ENCODE results near the gene RIBC2. TPM values are rescaled to one million over a fixed set of nuclear protein-coding genes. Genes with fewer than 3 reads are reported as not detected.
A peak's percentile ranks its signal among the peaks of the same experiment; 100 is the strongest.
"Not testable (repeated sequence)": the region's sequence is repeated elsewhere in the genome, so short reads cannot be mapped to it uniquely, and the experiment has no call there.

Gene RIBC2
- total RNA-seq = 10 to 100 TPM in 1 of 4 donors, under 1 TPM in 1, not detected in 2; 0.85 to 47.0 TPM

GRCh38 chr22:45413368-45414211 lies at the start of gene RIBC2, which contains the start of gene SMC1B:
Gene RIBC2, plus strand, starts transcription at chr22:45413693. Its CDS starts 194 bp downstream, at chr22:45413887.
Gene SMC1B, minus strand, starts transcription at chr22:45413599. Its CDS starts 32 bp downstream, at chr22:45413567.
- Histone ChIP-seq H3K27ac (peak within 1 kb of the TSS in 1 of 4 donors; percentile 38), H3K9me3 (no peaks in the 10 kb centered on the region), H3K27me3 (no peaks in the 10 kb centered on the region), H3K4me3 (peak within 1 kb of the TSS; percentile 25 to 62 (median 45)), H3K36me3 (no peaks in the 10 kb centered on the region), H3K4me1 (peaks cover 0 to 14% (median 7%) of the 10 kb centered on the region in 4 donors)
- TF ChIP-seq, protein P1, sequence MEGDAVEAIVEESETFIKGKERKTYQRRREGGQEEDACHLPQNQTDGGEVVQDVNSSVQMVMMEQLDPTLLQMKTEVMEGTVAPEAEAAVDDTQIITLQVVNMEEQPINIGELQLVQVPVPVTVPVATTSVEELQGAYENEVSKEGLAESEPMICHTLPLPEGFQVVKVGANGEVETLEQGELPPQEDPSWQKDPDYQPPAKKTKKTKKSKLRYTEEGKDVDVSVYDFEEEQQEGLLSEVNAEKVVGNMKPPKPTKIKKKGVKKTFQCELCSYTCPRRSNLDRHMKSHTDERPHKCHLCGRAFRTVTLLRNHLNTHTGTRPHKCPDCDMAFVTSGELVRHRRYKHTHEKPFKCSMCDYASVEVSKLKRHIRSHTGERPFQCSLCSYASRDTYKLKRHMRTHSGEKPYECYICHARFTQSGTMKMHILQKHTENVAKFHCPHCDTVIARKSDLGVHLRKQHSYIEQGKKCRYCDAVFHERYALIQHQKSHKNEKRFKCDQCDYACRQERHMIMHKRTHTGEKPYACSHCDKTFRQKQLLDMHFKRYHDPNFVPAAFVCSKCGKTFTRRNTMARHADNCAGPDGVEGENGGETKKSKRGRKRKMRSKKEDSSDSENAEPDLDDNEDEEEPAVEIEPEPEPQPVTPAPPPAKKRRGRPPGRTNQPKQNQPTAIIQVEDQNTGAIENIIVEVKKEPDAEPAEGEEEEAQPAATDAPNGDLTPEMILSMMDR (IDR thresholded peaks at IDR 0.05) = no peak
- no peak for TF ChIP-seq POLR2A (IDR thresholded peaks at IDR 0.05)
- DNase-seq = peak; percentile 50 to 91 (median 76)

- DNase-seq = no peak
- Histone ChIP-seq H3K4me3 (no peak overlapping the region), H3K9me3 (peaks cover 0 to 11% (median 0%) of the 10 kb centered on the region in 4 donors), H3K27me3 (no peaks in the 10 kb centered on the region), H3K36me3 (no peaks in the 10 kb centered on the region), H3K27ac (no peak overlapping the region), H3K4me1 (no peaks in the 10 kb centered on the region)
- no peak for TF ChIP-seq POLR2A (IDR thresholded peaks at IDR 0.05)
- TF ChIP-seq, protein P1 (IDR thresholded peaks at IDR 0.05) = no peak
Observed at GRCh38 chr22:45366713-45367112, 46.8 kb upstream of the RIBC2 start.

DNA sequence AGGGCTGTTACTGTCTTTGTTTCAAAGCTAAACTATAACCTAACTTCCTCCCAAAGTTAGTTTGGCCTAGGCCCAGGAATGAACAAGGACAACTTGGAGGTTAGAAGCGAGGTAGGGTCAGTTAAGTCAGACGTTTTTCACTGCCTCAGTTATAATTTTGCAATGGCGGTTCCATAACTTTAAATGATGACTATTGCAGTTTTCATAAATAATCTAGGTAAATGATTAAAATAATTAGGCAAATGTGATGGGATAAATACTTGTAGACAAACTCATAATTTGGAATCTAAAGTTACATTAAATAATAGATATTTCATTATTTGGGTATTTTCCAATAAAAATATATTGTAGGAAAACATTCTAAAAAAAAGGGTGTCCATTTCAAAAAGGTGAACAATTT lies 39.9 kb upstream of the RIBC2 start:
- not testable (repeated sequence) for H3K27me3 ChIP-seq, H3K9me3 ChIP-seq, H3K27ac ChIP-seq, H3K4me1 ChIP-seq, DNase-seq, H3K4me3 ChIP-seq, H3K36me3 ChIP-seq

- Histone ChIP-seq H3K4me1 (no peaks in the 10 kb centered on the region), H3K27me3 (no peaks in the 10 kb centered on the region), H3K27ac (no peak overlapping the region), H3K9me3 (no peaks in the 10 kb centered on the region), H3K4me3 (no peak overlapping the region), H3K36me3 (no peaks in the 10 kb centered on the region)
- TF ChIP-seq POLR2A (IDR thresholded peaks at IDR 0.05) = no peak
- TF ChIP-seq, protein P1 (IDR thresholded peaks at IDR 0.05) = no peak
- DNase-seq = no peak
Observed at GRCh38 chr22:45376009-45376408, 37.5 kb upstream of the RIBC2 start.

- Histone ChIP-seq H3K4me3 (no peak overlapping the region), H3K9me3 (no peaks in the 10 kb centered on the region)
Observed at GRCh38 chr22:45376703-45377102, 36.8 kb upstream of the RIBC2 start.

GRCh38 chr22:45381348-45381747 lies 32.1 kb upstream of the RIBC2 start:
- TF ChIP-seq POLR2A (IDR thresholded peaks at IDR 0.05) = no peak
- TF ChIP-seq, protein P1 (IDR thresholded peaks at IDR 0.05) = no peak
- DNase-seq = no peak
- Histone ChIP-seq H3K27me3 (no peaks in the 10 kb centered on the region), H3K27ac (no peak overlapping the region), H3K36me3 (no peaks in the 10 kb centered on the region), H3K4me1 (no peaks in the 10 kb centered on the region), H3K4me3 (no peak overlapping the region), H3K9me3 (no peaks in the 10 kb centered on the region)

More at GRCh38 chr22:45376703-45377102, 36.8 kb upstream of the RIBC2 start:
- peak in 1 of 3 donors; percentile 55 for DNase-seq
- no peak for TF ChIP-seq POLR2A (IDR thresholded peaks at IDR 0.05)
- TF ChIP-seq, protein P1 (IDR thresholded peaks at IDR 0.05) = no peak
- no peaks in the 10 kb centered on the region for H3K36me3 ChIP-seq
- H3K27ac ChIP-seq = no peak overlapping the region
- no peaks in the 10 kb centered on the region for H3K4me1 ChIP-seq
- H3K27me3 ChIP-seq = no peaks in the 10 kb centered on the region
